GM18520 (cell line): ENCODE results near the gene DPRX.

ENCODE experiments used
- ATAC-seq: cut with Tn5 transposase; IDR thresholded peaks from one replicate; pipeline ENCODE4 v1.9.1; 2021; ENCODE audit not compliant: unreplicated experiment

Gene DPRX, protein sequence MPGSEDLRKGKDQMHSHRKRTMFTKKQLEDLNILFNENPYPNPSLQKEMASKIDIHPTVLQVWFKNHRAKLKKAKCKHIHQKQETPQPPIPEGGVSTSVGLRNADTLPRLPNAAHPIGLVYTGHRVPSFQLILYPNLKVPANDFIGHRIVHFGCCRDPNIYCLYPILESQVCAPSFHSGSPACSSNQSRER

DNA sequence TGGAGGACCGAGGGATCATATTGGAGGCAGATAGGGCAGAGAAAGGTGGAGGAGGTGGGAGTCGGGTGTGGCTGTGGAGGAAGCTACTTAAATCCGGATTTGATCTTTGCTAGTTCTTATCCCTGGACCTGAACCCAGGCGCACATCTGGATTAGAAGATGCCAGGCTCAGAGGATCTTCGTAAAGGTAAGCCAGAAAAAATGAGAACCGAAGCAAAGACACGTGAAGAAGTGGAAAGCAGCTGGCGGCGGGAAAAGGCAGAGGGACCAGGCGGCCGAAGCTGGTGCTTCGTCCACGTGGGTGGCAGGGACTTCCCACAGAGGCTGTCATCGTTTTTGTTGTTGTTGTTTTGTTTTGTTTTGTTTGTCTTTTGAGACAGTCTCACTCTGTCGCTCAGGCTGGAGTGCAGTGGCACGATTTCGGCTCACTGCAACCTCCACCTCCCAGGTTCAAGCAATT is at the start of gene DPRX:
Gene DPRX (plus strand): TSS at position 51 of the 459 bp plus-strand sequence. CDS start 108 bp downstream, at position 159.
- no peak for ATAC-seq

DNA sequence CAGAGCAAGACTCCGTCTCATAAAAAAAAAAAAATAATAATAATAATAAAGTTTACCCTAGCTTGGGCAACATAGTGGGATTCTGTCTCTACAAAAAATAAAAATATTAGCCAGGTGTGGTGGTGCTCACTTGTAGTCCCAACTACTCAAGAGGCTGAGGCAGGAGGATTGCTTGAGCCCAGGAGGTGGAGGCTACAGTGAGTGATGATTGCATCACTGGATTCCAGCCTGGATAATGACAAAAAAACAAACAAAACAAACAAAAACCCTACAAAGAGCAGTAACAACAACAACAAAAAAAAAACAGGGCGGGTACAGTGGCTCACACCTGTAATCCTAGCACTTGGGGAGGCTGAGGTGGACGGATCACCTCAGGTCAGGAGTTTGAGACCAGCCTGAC is 48.6 kb upstream of the DPRX start:
- no peak for ATAC-seq

DNA sequence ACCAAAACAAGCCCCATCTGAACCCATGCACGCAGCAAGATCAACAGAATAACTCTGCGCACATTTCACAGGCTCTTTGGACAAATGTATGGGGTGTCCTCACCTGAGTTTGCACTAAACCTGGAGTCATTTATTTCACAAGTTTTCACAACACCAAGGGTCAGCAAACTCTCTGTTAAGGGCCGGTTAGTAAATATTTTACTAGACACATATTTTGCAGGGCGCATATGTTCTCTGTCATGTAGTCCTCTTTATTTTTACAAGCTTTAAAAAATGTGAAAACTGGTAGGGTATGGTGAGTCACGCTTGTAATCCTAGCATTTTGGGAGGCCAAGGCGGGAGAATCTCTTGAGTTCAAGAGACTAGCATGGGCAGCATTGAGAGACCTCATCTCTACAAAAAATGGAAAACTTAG is 45.5 kb upstream of the DPRX start:
- ATAC-seq = no peak

DNA sequence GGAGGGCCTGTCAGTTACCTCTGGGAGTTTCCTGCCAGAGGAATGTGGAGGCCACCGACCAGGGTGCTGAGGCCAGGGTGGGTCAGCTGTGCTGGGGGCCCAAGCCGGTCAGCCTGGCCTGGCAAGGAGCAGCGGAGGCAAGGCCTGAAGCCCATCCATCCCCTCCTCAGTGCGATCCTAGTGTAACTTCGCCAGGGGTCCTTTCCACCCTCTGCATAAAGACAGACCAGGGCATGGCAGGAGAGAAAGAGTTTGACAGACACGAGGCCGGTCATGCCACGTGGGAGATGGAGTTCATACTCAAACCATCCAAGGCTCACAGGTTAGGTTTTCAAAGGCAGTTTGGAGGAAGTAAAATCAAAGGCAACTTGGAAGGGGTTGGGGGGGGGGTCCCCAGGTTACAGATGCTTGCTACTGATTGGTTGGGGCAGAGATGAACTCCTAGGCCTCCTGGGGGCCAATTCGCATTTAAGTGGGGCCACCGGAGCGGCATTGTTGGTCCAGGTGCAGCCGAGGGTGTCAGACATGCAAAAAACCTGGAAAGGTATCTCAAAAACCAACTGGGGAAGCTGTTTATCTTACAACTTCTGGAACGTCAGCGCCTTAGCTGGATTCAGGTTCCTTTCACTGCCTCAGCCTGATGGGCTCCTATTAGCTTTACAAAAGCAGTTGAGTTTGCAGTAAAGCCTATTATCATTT is 36.8 kb upstream of the DPRX start:
- no peak for ATAC-seq

DNA sequence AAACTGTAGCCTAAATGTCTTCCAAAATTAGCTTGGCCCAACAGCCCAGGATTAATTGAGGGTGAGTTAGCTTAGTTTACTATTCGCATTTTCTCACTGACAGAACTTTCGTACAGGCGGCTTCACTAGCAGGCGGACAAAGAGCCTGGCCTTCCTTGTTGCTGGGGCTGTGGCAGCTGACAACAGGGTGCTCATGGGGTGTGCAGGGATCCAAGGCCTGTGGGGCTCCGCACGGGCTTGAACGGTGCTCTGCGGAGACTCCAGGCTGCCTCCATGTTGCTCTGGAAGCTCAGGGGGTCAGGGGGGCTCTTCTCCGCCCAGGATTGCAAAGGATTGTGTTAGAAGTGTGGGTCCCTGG is 36.3 kb upstream of the DPRX start:
- ATAC-seq = no peak

DNA sequence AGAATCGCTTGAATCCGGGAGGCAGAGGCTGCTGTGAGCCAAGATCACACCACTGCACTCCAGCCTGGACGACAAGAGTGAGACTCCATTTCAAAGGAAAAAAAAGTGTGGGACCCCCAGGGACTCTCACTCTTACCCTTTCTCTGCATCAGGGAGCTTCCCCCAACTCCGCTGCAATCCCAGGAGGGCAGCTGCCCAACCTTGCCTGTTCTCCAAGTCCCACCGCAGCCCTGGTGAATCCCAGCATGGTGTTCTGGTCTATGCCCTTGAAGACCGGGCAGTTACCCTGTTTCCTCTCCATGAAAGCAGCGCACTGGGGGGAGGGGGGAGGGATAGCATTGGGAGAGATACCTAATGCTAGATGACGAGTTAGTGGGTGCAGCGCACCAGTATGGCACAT is 35.7 kb upstream of the DPRX start:
- ATAC-seq = no peak

DNA sequence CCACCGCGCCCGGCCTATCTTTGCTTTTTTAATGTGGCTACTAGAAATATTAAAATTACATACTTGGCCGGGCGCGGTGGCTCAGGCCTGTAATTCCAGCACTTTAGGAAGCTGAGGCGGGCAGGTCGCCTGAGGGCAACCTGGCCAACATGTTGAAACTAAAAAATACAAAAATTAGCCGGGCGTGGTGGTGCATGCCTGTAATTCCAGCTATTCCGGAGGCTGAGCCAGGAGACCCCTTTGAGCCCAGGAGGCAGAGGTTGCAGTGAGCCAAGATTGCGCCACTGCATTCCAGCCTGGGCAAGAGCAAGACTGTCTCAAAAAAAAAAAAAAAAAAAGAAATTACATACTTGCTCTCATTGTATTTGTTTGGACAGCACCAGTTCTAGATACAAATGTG is 34.8 kb upstream of the DPRX start:
- ATAC-seq = no peak

DNA sequence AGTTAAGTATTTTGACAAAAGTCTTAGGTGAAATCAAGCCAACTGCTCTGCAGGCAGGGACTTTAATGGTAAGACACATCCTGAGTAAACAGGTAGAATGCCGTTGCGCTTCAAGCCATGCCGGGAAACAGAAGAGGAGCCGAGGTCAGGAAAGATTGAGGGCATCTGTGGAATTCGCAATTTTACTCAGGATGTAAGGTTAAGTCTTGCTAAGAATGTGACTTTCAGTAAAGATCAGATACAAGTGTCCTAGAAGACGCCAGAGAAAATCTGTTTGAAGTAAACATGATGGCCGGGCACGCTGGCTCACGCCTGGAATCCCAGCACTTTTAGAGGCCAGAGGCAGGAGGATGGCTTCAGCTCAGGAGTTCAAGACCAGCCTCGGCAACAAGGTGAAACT is 33.4 kb upstream of the DPRX start:
- ATAC-seq = no peak

DNA sequence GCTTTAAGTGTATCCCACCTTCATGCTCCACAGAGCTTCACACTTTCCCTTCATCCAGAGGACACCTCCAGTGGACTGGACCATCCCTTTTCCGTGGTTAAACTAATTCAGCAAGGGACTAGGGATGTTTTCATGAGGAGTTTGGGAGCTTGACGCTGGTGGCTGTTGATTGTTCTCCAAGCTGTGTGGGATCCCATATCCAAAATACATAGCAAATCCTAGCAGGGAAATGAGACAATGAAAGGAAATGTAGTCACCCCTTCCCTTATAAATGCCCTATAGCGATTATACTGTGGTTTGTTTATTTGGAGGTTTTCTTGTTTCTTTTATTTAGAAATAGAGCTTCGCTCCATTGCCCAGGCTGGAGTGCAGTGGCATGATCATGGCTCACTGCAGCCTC is 31.6 kb upstream of the DPRX start:
- no peak for ATAC-seq

DNA sequence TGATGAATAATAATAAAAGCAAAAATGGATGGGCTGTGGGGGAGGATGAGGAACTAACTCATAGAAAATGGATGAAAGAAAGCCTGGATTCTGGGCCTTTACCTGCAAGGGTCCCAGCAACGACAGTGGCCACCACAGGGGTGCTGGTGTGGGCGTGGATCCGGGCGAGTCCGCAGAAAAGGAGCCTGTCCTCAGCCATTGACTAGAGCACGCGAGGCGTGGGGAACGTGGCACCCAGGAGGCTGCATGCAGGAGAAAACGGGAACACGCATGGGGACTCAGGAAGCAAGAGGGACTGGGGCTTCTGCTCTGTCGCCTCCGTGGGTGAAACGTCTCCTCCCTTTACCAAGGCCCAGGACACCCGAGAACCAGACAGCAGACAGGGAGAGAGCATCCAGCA is 25.8 kb upstream of the DPRX start:
- ATAC-seq = no peak

DNA sequence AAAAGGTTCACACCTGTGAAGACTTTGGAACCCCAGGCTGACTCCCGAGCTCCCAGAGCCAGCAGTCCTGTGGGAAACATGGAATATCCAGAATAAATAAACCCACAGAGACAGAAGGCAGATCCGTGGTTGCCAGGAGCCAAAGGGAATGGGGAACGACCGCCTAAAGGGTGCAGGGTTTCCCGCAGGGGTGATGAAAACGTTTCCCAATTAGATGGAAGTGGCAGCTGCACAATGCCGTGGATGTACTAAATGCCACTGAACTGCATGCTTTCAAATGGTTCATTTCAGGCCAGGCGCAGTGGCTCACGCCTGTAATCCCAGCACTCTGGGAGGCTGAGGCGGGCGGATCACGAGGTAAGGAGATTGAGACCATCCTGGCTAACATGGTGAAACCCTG is 23.4 kb upstream of the DPRX start:
- no peak for ATAC-seq

DNA sequence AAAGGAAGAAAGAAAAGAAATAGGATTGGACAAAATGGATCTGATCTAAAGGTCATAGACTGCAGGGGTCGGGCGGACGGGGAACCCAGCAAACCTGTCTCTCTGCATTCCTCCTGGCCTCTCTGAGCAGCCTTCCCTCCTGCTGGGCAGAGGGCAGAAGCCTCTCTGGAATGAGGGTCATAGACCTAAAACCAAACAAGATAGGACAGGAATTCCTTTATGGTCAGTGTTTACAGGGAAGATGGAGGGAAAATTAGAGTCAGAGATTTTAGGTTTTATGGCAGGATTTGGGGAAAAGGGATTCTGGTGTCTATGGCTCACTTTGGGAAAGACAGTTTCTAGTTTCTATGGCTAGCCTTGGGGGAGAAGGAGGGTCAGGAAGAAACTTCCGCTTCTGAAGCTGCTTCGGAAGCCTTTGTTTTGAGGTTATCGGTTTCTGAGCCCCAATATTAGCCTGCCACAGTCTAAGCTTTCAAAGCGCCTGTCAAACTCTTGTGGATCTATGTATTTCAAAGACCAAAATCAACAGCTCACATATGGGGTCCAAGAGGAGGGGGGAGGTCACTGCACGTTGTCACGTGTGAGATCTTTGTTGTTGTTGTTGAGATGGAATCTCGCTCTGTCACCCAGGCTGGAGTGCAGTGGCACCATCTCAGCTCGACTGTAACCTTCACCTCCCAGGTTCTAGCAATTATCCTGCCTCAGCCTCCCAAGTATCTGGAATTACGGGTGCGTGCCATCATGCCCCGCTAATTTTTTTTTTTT is 18.9 kb upstream of the DPRX start:
- ATAC-seq = no peak

DNA sequence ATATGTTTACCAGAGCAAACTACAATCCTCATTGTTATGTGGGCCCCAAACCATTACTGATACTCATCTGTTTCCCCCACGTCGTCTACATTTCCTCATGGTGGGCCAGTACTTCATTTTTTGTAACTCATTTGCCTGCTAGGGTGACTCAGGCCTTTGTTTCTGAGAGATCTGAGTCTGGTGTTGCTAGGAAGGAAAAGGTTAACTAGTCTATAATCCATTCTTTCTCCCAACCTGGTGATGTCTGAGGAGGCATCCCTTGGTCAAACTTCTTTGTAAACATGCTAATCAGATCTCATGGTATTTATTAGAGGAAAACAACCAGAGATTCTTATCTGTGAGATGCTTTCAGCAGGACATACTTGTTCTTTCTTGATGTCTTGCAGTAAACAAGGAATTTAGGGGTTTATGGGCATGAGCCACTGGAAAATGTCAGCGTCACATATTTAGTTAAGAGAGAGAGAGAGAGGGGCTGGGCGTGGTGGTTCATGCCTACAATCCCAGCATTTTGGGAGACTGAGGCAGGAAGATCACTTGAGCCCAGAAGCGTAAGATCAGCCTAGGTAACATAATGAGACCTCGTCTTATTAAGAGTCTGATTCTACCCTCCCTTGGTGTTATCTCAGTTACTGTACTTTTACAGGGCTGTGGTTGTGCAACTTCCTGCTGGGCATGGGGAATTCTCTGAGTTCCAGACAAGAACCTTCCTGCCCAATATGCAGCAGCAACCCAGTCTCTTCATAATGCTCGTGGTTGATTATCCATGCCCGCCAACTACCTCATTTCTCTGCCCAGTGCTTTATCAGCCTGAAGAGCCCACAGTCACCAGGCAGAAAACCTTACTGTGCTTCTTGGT is 9.7 kb upstream of the DPRX start:
- no peak for ATAC-seq

DNA sequence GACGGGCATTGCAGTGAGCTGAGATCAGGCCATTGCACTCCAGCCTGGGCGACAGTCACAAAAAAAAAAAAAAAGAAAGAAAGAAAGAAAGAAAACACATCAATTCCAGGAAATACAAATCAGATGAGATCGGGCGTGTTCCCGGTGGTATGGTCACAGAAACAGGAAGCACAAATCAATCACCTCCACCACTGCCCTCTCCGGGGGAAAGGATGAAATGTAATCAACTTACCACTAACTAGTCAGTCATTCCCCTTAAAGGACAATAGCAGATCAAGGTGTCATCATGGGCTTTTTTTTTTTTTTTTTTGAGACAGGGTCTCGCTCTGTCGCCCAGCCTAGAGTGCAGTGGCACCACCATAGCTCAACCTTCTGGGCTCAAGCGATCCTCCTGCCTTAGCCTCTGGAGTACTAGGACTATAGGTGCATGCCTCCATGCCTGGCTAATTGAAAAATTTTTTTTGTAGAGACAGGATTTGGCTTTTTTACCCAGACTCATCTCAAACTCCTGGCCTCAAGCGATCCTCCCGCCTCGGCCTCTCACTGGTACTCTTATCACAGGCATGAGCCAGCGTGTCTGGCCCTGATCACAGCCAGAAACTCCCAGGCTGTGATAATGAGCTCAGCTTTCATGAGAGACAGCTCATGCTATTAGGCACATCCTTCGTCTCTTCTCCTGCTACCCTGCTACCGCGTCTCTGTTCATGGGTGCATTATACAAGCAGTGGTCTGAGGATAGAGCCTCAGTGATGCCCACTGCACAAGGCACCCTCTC is 6.8 kb upstream of the DPRX start:
- ATAC-seq = no peak

DNA sequence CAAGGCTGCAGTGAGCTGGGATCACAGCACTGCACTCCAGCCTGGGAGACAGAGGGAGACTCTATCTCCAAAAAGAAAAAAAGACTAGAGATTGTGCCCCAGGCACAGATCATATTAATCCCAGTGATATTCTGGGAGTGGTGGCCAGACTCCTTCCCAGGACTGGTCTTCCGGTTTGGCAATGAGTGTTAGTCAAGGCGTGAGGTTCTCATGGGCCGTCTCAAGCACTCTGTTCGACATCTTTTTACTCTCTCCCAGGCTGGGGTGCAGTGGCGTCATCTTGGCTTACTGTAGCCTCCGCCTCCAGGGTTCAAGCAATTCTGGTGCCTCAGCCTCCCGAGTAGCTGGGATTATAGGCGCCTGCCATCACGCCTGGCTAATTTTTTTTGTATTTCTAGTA is 5.3 kb upstream of the DPRX start:
- ATAC-seq = no peak

DNA sequence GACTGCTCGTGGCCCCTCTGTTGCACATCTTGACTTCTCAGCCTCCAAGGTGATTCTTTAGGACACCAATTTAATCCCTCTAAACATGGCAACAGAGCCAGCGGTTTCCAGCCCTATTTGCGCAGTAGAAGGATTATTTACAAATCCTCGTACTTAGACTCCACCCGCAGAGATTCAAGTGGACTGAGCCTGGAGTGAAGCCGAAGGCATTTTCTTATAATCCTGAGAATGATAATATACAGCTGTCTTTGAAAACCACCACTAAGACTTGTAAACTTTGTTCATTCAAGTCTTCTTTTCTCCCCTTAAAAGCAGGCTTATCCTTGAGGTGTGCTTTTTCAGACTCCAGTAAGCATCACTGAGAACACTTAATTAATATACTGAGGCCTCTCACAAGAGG is 4.8 kb upstream of the DPRX start:
- ATAC-seq = no peak

DNA sequence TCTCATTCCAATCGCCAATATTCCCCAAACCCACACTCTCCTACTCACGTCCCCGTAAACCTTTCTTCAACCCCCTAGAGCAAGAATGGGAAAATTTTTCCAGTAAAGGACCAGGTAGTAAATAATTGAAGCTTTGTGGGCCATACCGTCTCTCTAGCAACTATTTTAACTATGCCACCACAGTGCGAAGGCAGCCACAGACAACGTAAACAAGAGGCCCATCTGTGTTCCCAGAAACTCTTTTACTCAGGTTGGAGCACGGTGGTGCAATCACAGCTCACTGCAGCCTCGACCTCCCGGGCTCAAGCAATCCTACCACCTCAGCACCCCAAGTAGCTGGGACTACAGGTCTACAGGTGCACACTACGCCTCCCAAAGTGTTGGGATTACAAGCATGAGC is 3.0 kb downstream of the DPRX start:
- ATAC-seq = no peak

DNA sequence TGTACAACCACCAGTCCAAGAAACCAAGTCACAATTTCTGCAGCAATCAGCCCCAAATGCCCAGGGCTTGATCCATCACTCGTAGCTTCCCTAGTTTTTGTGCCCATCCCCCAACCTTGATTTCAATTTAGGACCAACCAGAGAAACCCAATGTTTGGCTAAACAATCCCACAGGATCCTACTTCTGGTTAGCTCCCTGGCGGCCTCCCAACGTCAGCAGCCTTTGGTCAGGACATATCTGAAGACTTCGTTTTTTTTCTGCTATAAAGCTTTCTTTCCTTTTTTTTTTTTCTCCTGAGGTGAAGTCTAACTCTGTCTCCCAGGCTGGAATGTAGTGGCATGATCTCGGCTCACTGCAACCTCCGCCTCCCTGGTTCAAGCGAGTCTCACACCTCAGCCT is 7.7 kb downstream of the DPRX start:
- no peak for ATAC-seq

DNA sequence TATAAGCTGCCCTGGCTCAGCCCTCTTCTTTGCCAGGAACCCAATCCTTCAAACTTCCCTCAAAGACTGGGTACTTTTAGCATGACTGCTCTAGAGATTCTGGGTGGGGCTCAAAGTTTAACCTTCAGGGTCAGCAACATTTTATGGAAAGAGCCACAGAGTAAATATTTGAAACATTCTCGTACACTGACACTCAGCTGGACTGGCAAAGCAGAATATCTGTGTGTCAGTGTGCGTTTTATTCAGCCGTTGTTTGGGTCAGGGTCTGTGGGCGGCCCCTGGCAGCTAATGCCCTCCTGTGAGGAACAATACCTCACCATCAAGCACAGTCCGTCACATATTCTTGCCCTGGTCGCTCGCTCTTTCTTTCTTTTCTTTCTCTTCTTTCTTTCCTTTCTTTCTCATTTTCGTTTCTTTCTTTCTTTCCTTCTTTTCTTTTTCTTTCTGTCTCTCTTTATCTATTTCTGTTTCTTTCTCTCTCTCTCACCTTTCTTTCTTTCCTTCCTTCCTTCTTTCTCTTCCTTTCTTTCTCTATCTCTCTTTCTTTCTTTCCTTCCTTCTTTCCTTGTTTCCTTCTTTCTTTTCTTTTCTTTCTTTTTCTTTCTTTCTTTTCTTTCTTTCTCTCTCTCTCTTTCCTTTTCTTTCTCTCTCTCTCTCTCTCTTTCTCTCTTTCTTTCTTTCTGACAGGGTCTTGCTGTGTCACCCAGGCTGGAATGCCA is 10.7 kb downstream of the DPRX start:
- no peak for ATAC-seq
